ENCODE measurements around the gene ABI3BP.
A peak's percentile ranks its signal among the peaks of the same experiment; 100 is the strongest.

DNA sequence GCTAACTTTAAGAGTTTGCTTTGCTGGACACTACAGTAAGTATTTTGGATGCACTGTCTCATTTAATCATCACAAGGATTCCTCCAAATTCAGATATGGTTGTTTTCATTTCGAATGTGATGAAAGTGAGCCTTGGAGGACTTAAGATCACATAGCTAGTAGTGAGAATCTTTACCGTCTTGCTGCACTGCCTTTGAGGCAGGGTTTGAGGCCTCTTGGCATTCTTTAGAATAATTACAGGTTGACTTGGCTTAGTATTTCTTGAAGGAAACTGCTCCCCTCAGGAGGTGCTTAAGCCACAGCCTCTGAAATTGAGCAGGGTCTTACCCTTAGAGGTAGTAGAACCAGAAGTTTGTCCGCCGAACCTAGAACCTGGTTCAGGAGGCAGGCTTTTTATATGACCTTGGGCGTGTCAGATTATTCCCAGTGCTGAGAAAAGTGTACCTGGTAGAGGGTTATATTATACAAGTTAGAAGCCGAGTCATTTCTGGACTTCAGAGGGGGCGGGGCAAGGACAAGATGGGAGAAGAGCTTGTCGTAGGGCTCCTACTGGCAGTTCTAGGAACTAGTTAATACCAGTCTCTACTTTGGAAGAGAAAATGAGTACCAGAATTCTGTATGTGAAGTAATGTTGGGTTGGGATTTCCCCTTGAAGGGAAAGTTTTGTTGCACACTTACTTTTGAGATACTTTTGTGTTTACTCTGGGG lies 282.8 kb downstream of the ABI3BP start:
- TF ChIP-seq, protein P1, sequence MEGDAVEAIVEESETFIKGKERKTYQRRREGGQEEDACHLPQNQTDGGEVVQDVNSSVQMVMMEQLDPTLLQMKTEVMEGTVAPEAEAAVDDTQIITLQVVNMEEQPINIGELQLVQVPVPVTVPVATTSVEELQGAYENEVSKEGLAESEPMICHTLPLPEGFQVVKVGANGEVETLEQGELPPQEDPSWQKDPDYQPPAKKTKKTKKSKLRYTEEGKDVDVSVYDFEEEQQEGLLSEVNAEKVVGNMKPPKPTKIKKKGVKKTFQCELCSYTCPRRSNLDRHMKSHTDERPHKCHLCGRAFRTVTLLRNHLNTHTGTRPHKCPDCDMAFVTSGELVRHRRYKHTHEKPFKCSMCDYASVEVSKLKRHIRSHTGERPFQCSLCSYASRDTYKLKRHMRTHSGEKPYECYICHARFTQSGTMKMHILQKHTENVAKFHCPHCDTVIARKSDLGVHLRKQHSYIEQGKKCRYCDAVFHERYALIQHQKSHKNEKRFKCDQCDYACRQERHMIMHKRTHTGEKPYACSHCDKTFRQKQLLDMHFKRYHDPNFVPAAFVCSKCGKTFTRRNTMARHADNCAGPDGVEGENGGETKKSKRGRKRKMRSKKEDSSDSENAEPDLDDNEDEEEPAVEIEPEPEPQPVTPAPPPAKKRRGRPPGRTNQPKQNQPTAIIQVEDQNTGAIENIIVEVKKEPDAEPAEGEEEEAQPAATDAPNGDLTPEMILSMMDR (conservative IDR thresholded peaks at IDR 0.05; ENCODE audit: low read depth, low read length): peak; percentile 60; the same call in 1 of the 2 replicates
- TF ChIP-seq EZH2 (IDR thresholded peaks at IDR 0.05; ENCODE audit: low read length, unreplicated experiment): no peak
- no peak for TF ChIP-seq EZH2phosphoT487 (IDR thresholded peaks at IDR 0.05; ENCODE audit: borderline replicate concordance, low read length)
